ENCODE data around the gene ALDOC.

ALDOC gene

GRCh38 chr17:28616281-28616680 is 39.6 kb upstream of the ALDOC start:
- Histone ChIP-seq H3F3A (ENCODE audit: insufficient read depth, low read length) (no peaks in the 10 kb centered on the region), H3K79me2 (ENCODE audit: insufficient read depth, low read length) (no peaks in the 10 kb centered on the region), H3K36me3 (ENCODE audit: insufficient read depth, low read length) (peaks cover 95% of the 10 kb centered on the region), H3K9ac (ENCODE audit: low read length) (no peak overlapping the region), H3K4me3 (ENCODE audit: low read depth, low read length, poor library complexity, severe bottlenecking) (no peak overlapping the region), H4K20me1 (ENCODE audit: insufficient read depth, low read length) (no peaks in the 10 kb centered on the region), H3K9me2 (ENCODE audit: low read depth, low read length) (no peaks in the 10 kb centered on the region), H3K27ac (ENCODE audit: low read depth, low read length, poor library complexity, severe bottlenecking) (no peak overlapping the region), H3K27me3 (ENCODE audit: insufficient read depth, low read length) (no peaks in the 10 kb centered on the region), H3K4me2 (ENCODE audit: low read length) (no peak overlapping the region), H2AFZ (ENCODE audit: low read length) (no peak overlapping the region), H3K4me1 (ENCODE audit: insufficient read depth, low read length, severe bottlenecking) (no peaks in the 10 kb centered on the region), H3K9me3 (ENCODE audit: low read length) (no peaks in the 10 kb centered on the region)
- TF ChIP-seq, protein P1, sequence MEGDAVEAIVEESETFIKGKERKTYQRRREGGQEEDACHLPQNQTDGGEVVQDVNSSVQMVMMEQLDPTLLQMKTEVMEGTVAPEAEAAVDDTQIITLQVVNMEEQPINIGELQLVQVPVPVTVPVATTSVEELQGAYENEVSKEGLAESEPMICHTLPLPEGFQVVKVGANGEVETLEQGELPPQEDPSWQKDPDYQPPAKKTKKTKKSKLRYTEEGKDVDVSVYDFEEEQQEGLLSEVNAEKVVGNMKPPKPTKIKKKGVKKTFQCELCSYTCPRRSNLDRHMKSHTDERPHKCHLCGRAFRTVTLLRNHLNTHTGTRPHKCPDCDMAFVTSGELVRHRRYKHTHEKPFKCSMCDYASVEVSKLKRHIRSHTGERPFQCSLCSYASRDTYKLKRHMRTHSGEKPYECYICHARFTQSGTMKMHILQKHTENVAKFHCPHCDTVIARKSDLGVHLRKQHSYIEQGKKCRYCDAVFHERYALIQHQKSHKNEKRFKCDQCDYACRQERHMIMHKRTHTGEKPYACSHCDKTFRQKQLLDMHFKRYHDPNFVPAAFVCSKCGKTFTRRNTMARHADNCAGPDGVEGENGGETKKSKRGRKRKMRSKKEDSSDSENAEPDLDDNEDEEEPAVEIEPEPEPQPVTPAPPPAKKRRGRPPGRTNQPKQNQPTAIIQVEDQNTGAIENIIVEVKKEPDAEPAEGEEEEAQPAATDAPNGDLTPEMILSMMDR (IDR thresholded peaks at IDR 0.05; ENCODE audit: low read length) = no peak
- no peak for TF ChIP-seq EZH2 (IDR thresholded peaks at IDR 0.05; ENCODE audit: borderline replicate concordance, low read length)

- H3K36me3 ChIP-seq (ENCODE audit: insufficient read depth, low read length) = peaks cover 95% of the 10 kb centered on the region
- no peak overlapping the region for H3K4me3 ChIP-seq (ENCODE audit: low read depth, low read length, poor library complexity, severe bottlenecking)
- H3K9me3 ChIP-seq (ENCODE audit: low read length) = no peaks in the 10 kb centered on the region
- no peaks in the 10 kb centered on the region for H3K9me2 ChIP-seq (ENCODE audit: low read depth, low read length)
- no peaks in the 10 kb centered on the region for H3K27me3 ChIP-seq (ENCODE audit: insufficient read depth, low read length)
- no peaks in the 10 kb centered on the region for H3K79me2 ChIP-seq (ENCODE audit: insufficient read depth, low read length)
- no peak overlapping the region for H3K9ac ChIP-seq (ENCODE audit: low read length)
- no peak overlapping the region for H2AFZ ChIP-seq (ENCODE audit: low read length)
- no peaks in the 10 kb centered on the region for H3K4me1 ChIP-seq (ENCODE audit: insufficient read depth, low read length, severe bottlenecking)
- H3F3A ChIP-seq (ENCODE audit: insufficient read depth, low read length) = no peaks in the 10 kb centered on the region
- H4K20me1 ChIP-seq (ENCODE audit: insufficient read depth, low read length) = no peaks in the 10 kb centered on the region
- H3K27ac ChIP-seq (ENCODE audit: low read depth, low read length, poor library complexity, severe bottlenecking) = no peak overlapping the region
- TF ChIP-seq, protein P1 (IDR thresholded peaks at IDR 0.05; ENCODE audit: low read length) = no peak
- TF ChIP-seq EZH2 (IDR thresholded peaks at IDR 0.05; ENCODE audit: borderline replicate concordance, low read length) = no peak
- no peak overlapping the region for H3K4me2 ChIP-seq (ENCODE audit: low read length)
Observed at GRCh38 chr17:28615260-28615940, 38.7 kb upstream of the ALDOC start.

DNA sequence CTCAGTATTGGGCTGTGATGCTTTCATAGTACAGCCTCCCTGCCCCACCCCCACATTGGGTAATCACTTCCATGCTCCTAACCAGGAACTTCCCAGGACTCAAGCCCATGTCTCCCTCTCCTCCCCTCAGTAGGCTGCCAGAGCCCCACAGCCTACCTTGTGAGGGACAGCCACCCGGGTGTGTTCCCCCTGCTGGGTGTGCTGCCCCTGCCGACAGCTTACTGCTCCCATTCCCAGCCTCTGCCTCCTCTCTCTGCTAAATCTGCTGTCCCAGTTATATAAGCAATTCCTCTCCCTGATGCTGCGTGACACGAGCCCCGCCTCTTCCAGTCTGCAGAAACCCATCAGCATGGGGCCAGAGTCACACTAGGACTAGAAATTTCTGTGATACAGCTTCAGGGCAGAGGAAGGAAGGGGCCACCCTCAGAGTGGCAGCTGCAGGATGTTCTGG is 37.3 kb upstream of the ALDOC start, which contains the start of gene RSKR:
Gene RSKR, minus strand, starts transcription at position 255 of the 451 bp plus-strand sequence. Its CDS starts 24 bp downstream, at position 231.
- Histone ChIP-seq H2AFZ (ENCODE audit: low read length) (no peak within 1 kb of the TSS), H4K20me1 (ENCODE audit: insufficient read depth, low read length) (no peaks in the 10 kb centered on the region), H3K27ac (ENCODE audit: low read depth, low read length, poor library complexity, severe bottlenecking) (no peak within 1 kb of the TSS), H3K9me3 (ENCODE audit: low read length) (no peaks in the 10 kb centered on the region), H3K79me2 (ENCODE audit: insufficient read depth, low read length) (no peaks in the 10 kb centered on the region), H3K4me2 (ENCODE audit: low read length) (no peak within 1 kb of the TSS), H3K9me2 (ENCODE audit: low read depth, low read length) (no peaks in the 10 kb centered on the region), H3K27me3 (ENCODE audit: insufficient read depth, low read length) (no peaks in the 10 kb centered on the region), H3K36me3 (ENCODE audit: insufficient read depth, low read length) (peaks cover 87% of the 10 kb centered on the region), H3K4me1 (ENCODE audit: insufficient read depth, low read length, severe bottlenecking) (no peaks in the 10 kb centered on the region), H3K9ac (ENCODE audit: low read length) (no peak within 1 kb of the TSS), H3K4me3 (ENCODE audit: low read depth, low read length, poor library complexity, severe bottlenecking) (no peak within 1 kb of the TSS), H3F3A (ENCODE audit: insufficient read depth, low read length) (no peaks in the 10 kb centered on the region)
- TF ChIP-seq, protein P1 (IDR thresholded peaks at IDR 0.05; ENCODE audit: low read length) = no peak
- no peak for TF ChIP-seq EZH2 (IDR thresholded peaks at IDR 0.05; ENCODE audit: borderline replicate concordance, low read length)
